ENCODE data around the gene RFWD3. TPM values are rescaled to one million over a fixed set of nuclear protein-coding genes. Genes with fewer than 3 reads are reported as not detected.
A peak's percentile ranks its signal among the peaks of the same experiment; 100 is the strongest.

Gene RFWD3
- polyA plus RNA-seq, 1 experiment: 20.2 TPM

DNA sequence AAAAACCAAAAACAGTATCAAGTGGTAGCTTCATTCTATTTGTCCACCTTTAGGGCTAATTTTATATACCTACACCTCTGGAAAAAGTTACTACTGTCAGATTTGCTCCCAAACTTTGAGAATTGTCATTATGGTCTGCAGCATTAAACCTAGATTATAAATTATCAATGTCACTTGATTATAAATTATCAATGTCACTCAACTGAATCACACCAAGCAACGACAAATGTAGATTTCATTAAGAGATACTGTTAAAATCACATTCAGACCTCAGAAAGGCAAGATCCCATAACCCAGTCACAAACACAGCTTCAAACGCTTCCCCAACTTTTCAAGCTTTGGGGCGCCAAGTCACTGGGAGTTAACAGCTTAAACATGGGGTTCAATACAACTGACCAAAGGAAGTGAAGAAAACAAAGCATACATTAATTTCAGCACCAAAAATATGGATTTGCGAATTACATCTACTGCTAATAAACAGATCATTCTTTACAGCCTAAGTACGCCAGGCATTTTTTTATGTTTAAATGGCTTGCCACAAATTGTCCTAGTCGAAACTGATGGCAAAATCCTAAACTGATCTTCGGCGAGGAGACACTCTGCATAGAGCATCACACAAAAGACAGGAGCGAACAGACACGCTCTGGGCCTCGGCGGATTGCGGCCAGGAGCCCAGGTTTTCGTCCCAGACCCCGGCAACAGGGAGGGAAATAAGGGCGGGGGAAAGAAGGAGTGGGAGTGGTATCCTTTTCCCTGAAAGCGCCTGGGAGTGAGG is 60.7 kb downstream of the RFWD3 start:
- no peaks in the 10 kb centered on the region for H3K36me3 ChIP-seq (ENCODE audit: control insufficient read depth, insufficient read depth, low read length)
- peak overlapping the region; percentile 93 for H3K4me3 ChIP-seq (ENCODE audit: low read depth, low read length)
- ChIA-PET POLR2A (no interaction called here), CTCF (interaction anchor here (1.8 kb wide), 1 partner anchor 17 kb away, joined by 9 read pairs; no protein-coding TSS in a partner anchor)
- H3K27me3 ChIP-seq (ENCODE audit: control insufficient read depth, insufficient read depth, low read length): no peaks in the 10 kb centered on the region
- DNase-seq (ENCODE audit: low read depth): no peak
- TF ChIP-seq, protein P1, sequence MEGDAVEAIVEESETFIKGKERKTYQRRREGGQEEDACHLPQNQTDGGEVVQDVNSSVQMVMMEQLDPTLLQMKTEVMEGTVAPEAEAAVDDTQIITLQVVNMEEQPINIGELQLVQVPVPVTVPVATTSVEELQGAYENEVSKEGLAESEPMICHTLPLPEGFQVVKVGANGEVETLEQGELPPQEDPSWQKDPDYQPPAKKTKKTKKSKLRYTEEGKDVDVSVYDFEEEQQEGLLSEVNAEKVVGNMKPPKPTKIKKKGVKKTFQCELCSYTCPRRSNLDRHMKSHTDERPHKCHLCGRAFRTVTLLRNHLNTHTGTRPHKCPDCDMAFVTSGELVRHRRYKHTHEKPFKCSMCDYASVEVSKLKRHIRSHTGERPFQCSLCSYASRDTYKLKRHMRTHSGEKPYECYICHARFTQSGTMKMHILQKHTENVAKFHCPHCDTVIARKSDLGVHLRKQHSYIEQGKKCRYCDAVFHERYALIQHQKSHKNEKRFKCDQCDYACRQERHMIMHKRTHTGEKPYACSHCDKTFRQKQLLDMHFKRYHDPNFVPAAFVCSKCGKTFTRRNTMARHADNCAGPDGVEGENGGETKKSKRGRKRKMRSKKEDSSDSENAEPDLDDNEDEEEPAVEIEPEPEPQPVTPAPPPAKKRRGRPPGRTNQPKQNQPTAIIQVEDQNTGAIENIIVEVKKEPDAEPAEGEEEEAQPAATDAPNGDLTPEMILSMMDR (IDR thresholded peaks at IDR 0.05; ENCODE audit: insufficient read depth, low read depth, low read length): no peak

DNA sequence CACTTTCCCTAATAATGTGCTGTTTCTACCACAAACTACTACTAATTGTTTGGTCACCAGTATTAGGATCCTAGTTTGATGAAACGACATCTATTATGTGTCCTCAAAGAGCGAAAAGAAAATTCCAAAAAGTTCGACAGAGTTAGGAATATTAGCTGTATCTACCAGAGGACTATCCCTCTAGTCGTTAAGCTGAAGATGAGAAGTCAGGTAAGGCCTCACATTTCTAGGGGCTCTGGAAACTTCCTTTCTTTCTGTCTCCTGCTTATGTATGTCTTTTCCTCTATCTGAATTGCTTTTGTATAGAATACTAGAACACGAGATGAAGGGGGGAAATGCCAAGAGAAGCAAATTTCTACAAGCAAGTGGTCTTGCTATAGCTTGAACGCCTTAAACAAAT is 61.3 kb downstream of the RFWD3 start:
- peak overlapping the region; percentile 93 for H3K4me3 ChIP-seq (ENCODE audit: low read depth, low read length)
- H3K27me3 ChIP-seq (ENCODE audit: control insufficient read depth, insufficient read depth, low read length): no peaks in the 10 kb centered on the region
- CTCF ChIA-PET: no interaction called here
- H3K36me3 ChIP-seq (ENCODE audit: control insufficient read depth, insufficient read depth, low read length): no peaks in the 10 kb centered on the region
- no peak for DNase-seq (ENCODE audit: low read depth)
- POLR2A ChIA-PET: no interaction called here
- TF ChIP-seq, protein P1 (IDR thresholded peaks at IDR 0.05; ENCODE audit: insufficient read depth, low read depth, low read length): no peak

DNA sequence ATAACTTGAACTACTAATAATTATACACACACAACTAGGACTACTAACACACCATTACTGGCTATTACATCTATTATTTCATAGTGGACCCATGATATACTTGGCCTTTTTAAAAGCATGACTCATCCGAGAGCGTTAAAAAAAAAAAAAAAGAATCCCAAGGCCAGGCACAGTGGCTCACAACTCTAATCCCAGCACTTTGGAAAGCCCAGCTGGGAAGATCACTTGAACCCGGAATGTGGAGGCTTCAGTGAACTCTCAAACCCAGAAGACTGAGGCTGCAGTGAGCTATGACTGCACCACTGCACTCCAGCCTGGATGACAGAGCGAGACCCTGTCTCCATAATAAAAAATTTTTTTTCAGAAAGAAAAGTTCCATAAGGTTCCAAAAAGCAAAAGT is 62.8 kb downstream of the RFWD3 start:
- ChIA-PET CTCF (no interaction called here), POLR2A (no interaction called here)
- Histone ChIP-seq H3K4me3 (ENCODE audit: low read depth, low read length) (no peak overlapping the region), H3K27me3 (ENCODE audit: control insufficient read depth, insufficient read depth, low read length) (no peaks in the 10 kb centered on the region), H3K36me3 (ENCODE audit: control insufficient read depth, insufficient read depth, low read length) (no peaks in the 10 kb centered on the region)
- TF ChIP-seq, protein P1 (IDR thresholded peaks at IDR 0.05; ENCODE audit: insufficient read depth, low read depth, low read length): no peak
- DNase-seq (ENCODE audit: low read depth): no peak

DNA sequence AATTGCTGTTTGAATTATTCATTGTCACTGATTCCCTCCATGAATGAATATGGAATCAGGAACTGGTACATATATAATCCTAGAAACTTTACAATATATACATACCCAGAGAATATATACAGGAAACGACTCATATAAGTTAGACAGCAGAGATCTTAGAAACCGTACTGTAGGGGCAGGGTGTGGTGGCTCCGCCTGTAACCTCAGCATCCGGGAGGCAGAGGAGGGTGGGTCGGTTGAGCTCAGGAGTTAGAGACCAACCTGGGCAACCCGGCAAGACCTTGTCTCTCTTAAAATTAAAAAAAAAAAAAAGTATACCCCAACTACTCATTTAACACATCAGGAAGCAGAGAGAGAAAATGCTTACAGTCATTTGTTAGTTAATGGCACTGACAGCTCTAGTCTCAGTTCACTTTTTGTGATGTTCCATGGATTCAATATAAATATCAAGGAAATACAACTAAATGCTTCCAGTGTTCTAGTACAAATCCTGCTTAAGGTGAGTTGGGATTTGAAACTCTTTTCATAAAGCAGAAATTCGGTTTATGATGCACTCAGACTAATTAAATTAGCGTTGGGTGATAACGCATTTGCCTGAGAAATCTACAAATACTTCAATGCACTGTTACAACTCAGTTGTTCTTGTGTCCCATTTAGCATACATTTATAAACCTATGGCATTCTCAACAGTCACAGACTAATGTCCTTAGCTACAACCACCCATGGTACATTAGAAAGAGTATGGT is 65.4 kb downstream of the RFWD3 start:
- TF ChIP-seq, protein P1 (IDR thresholded peaks at IDR 0.05; ENCODE audit: insufficient read depth, low read depth, low read length): no peak
- ChIA-PET POLR2A (no interaction called here), CTCF (interaction anchor here (0.8 kb wide), 1 partner anchor 22 kb away, joined by 3 read pairs; no protein-coding TSS in a partner anchor)
- H3K27me3 ChIP-seq (ENCODE audit: control insufficient read depth, insufficient read depth, low read length): no peaks in the 10 kb centered on the region
- H3K4me3 ChIP-seq (ENCODE audit: low read depth, low read length): no peak overlapping the region
- no peak for DNase-seq (ENCODE audit: low read depth)
- H3K36me3 ChIP-seq (ENCODE audit: control insufficient read depth, insufficient read depth, low read length): no peaks in the 10 kb centered on the region

DNA sequence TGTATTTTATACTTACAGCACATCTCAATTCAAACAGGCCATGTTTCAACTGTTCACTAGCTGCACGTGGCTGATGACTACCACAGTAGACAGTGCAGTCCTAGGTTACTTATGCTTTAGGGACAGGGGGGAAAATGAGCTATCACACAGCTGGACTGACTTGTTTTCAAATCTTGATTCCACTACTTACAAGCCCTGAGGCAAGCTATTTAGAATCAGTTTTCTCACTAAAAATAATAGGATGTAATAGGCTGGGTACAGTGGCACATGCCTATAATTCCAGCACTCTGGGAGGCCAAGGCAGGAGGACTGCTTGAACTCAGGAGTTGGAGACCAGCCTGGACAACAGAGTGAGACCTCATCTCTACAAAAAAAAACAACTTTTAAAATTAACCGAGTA is 70.1 kb downstream of the RFWD3 start:
- no peak overlapping the region for H3K4me3 ChIP-seq (ENCODE audit: low read depth, low read length)
- TF ChIP-seq, protein P1 (IDR thresholded peaks at IDR 0.05; ENCODE audit: insufficient read depth, low read depth, low read length): no peak
- H3K36me3 ChIP-seq (ENCODE audit: control insufficient read depth, insufficient read depth, low read length): no peaks in the 10 kb centered on the region
- ChIA-PET POLR2A (no interaction called here), CTCF (interaction anchor here (0.6 kb wide), 1 partner anchor 154 kb away, joined by 3 read pairs; no protein-coding TSS in a partner anchor)
- DNase-seq (ENCODE audit: low read depth): no peak
- H3K27me3 ChIP-seq (ENCODE audit: control insufficient read depth, insufficient read depth, low read length): no peaks in the 10 kb centered on the region

Data from BJ (cell line).